Chondrocyte (in vitro differentiated cells): Measurements from ENCODE around the gene ALK. TPM values are rescaled to one million over a fixed set of nuclear protein-coding genes. Genes with fewer than 3 reads are reported as not detected.

Experiments used
- DNase-seq: peaks from one replicate; pipeline ENCODE4 v3.0.0; 2021; ENCODE audit warnings: mixed read lengths, low spot score
- H3K27ac Mint-ChIP-seq: one replicate; pipeline ENCODE4 v1.8.0; 2021; ENCODE audit warnings: mild to moderate bottlenecking, moderate library complexity, mixed read lengths; ENCODE audit not compliant: unreplicated experiment
- H3K27me3 Mint-ChIP-seq: 2 replicates; pipeline ENCODE4 v1.8.0; 2021; ENCODE audit warnings: low read depth, mixed read lengths
- H3K36me3 Mint-ChIP-seq: 2 replicates; pipeline ENCODE4 v1.8.0; 2021; ENCODE audit warnings: low read depth, mixed read lengths
- H3K4me1 Mint-ChIP-seq: 2 replicates; pipeline ENCODE4 v1.8.0; 2021; ENCODE audit warnings: low read depth, mild to moderate bottlenecking, mixed read lengths
- H3K4me3 Mint-ChIP-seq: one replicate; pipeline ENCODE4 v1.8.0; 2021; ENCODE audit warnings: mild to moderate bottlenecking, moderate library complexity, mixed read lengths; ENCODE audit not compliant: unreplicated experiment
- H3K9me3 Mint-ChIP-seq: 2 replicates; pipeline ENCODE4 v1.8.0; 2021; ENCODE audit warnings: low read depth, mixed read lengths
- CTCF ChIP-seq: fragments of 200-600 bp; sonication (generic); IDR thresholded peaks from 2 replicates; pipeline ENCODE4 v1.5.0; 2021; ENCODE audit warnings: antibody characterized with exemption, mild to moderate bottlenecking, moderate library complexity
- total RNA-seq: library from RNA; stranded (reverse); gene quantifications from 3 replicates; pipeline ENCODE4 v1.2.1, GENCODE V29; 2021

The ALK gene
- total RNA-seq, 1 donor from 2014 or later = 0.07 TPM

DNA sequence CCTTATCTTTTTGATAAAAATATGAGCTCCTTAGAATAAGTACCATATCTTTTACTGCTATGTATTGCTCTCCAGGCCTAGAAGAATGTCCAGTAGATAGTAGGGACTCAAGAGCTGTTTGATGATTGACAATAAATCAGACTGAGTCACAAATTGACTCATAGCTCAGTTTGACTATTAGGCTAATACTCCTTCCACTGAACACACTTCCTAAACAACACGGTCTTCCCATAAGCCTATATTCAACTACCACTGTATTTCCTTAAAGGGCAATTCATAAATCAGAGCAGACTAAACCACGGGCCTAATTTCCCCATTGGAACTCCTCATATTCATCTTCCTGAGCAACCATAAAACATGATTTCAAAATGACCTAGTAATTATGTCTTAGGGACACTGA is 258.5 kb downstream of the ALK start:
- no peak for TF ChIP-seq CTCF
- Mint-ChIP-seq H3K27me3 (no peaks in the 10 kb centered on the region), H3K27ac (peak overlapping the region; percentile 68), H3K4me1 (peaks cover 14% of the 10 kb centered on the region), H3K9me3 (peaks cover 7% of the 10 kb centered on the region), H3K4me3 (no peak overlapping the region), H3K36me3 (peaks cover 3% of the 10 kb centered on the region)
- no peak for DNase-seq

- Mint-ChIP-seq H3K4me3 (no peak overlapping the region), H3K9me3 (no peaks in the 10 kb centered on the region), H3K27ac (no peak overlapping the region), H3K36me3 (no peaks in the 10 kb centered on the region), H3K4me1 (peaks cover 22% of the 10 kb centered on the region), H3K27me3 (no peaks in the 10 kb centered on the region)
- DNase-seq = no peak
- TF ChIP-seq CTCF = no peak
Measured at GRCh38 chr2:29660201-29660600, 261.2 kb downstream of the ALK start.

- H3K27ac Mint-ChIP-seq = no peak overlapping the region
- H3K27me3 Mint-ChIP-seq = no peaks in the 10 kb centered on the region
- no peak for DNase-seq
- TF ChIP-seq CTCF = no peak
- peaks cover 25% of the 10 kb centered on the region for H3K4me1 Mint-ChIP-seq
- no peak overlapping the region for H3K4me3 Mint-ChIP-seq
- H3K9me3 Mint-ChIP-seq = no peaks in the 10 kb centered on the region
- no peaks in the 10 kb centered on the region for H3K36me3 Mint-ChIP-seq
Measured at GRCh38 chr2:29659178-29659577, 262.2 kb downstream of the ALK start.

GRCh38 chr2:29657674-29658073 is 263.7 kb downstream of the ALK start:
- Mint-ChIP-seq H3K9me3 (peaks cover 3% of the 10 kb centered on the region), H3K27me3 (no peaks in the 10 kb centered on the region), H3K4me1 (peaks cover 11% of the 10 kb centered on the region), H3K36me3 (no peaks in the 10 kb centered on the region), H3K27ac (no peak overlapping the region), H3K4me3 (no peak overlapping the region)
- no peak for DNase-seq
- no peak for TF ChIP-seq CTCF

- Mint-ChIP-seq H3K4me1 (peaks cover 11% of the 10 kb centered on the region), H3K27me3 (no peaks in the 10 kb centered on the region), H3K27ac (peak overlapping the region; percentile 53), H3K4me3 (no peak overlapping the region), H3K9me3 (peaks cover 3% of the 10 kb centered on the region), H3K36me3 (no peaks in the 10 kb centered on the region)
- no peak for DNase-seq
- no peak for TF ChIP-seq CTCF
Measured at GRCh38 chr2:29655391-29656086, 265.8 kb downstream of the ALK start.
